H1 (cell line): Measurements from ENCODE around the gene ITGA4. TPM values are rescaled to one million over a fixed set of nuclear protein-coding genes. Genes with fewer than 3 reads are reported as not detected.

Experiments
- CTCF ChIA-PET: fragments of 300-600 bp; sonication (Branson Sonifier 250); formaldehyde crosslinking; loops from one replicate; lab custom pipeline; 2021; ENCODE audit not compliant: partially characterized antibody; lab: Charles Lee
- POLR2A ChIA-PET: fragments of 300-600 bp; sonication (Branson Sonifier 250); formaldehyde crosslinking; loops from one replicate; lab custom pipeline; 2021; ENCODE audit warnings: inconsistent platforms; ENCODE audit not compliant: partially characterized antibody; lab: Charles Lee
- DNase-seq, 2 experiments: peaks; one replicate each; pipeline versions ENCODE4 v3.0.0 to v3.0.0-alpha.2; 2010 to 2022; ENCODE audit warnings: low spot score in 2 of 2, low read depth in 1 of 2, mixed read lengths in 1 of 2
- FAIRE-seq: peaks from 2 replicates; lab custom pipeline; 2011; peaks lifted over from hg19 to GRCh38; lab: Jason Lieb, UNC
- H2AFZ ChIP-seq: 2 replicates; pipeline ENCODE4 v1.8.1; 2012; ENCODE audit warnings: low read length, inconsistent platforms
- H2AK5ac ChIP-seq: 2 replicates; pipeline ENCODE4 v1.6.1; 2013; ENCODE audit warnings: low read depth, low read length
- H2BK120ac ChIP-seq: replicated peaks from 2 replicates; pipeline ENCODE3; 2013; ENCODE audit warnings: low read depth, low read length, inconsistent platforms
- H2BK12ac ChIP-seq: 2 replicates; pipeline ENCODE4 v1.6.1; 2013; ENCODE audit warnings: low read depth, low read length
- H2BK15ac ChIP-seq: 2 replicates; pipeline ENCODE4 v1.6.1; 2013; ENCODE audit warnings: low read length
- H2BK20ac ChIP-seq: 2 replicates; pipeline ENCODE4 v1.6.1; 2013; ENCODE audit warnings: low read length
- H2BK5ac ChIP-seq: 2 replicates; pipeline ENCODE4 v1.6.1; 2013; ENCODE audit warnings: low read depth, low read length
- H3K14ac ChIP-seq: 2 replicates; pipeline ENCODE4 v1.6.1; 2013; ENCODE audit warnings: inconsistent platforms; ENCODE audit not compliant: insufficient read length
- H3K18ac ChIP-seq: 2 replicates; pipeline ENCODE4 v1.6.1; 2013; ENCODE audit warnings: low read length; ENCODE audit errors: extremely low read depth
- H3K23ac ChIP-seq: 2 replicates; pipeline ENCODE4 v1.6.1; 2013; ENCODE audit warnings: inconsistent platforms; ENCODE audit not compliant: insufficient read length
- H3K23me2 ChIP-seq: 2 replicates; pipeline ENCODE4 v1.6.1; 2013; ENCODE audit warnings: low read depth, low read length
- H3K27ac ChIP-seq: 2 replicates; pipeline ENCODE4 v1.6.1; 2011; ENCODE audit warnings: low read depth, low read length, inconsistent platforms
- H3K27me3 ChIP-seq, 4 experiments: replicated peaks in 1 of 4; 1 replicate in 1 of 4; 2 replicates in 3 of 4; pipeline versions ENCODE4 v1.6.1 to v1.8.1; 2011 to 2013; ENCODE audit warnings: low read length in 3 of 4, mild to moderate bottlenecking in 3 of 4, inconsistent platforms in 2 of 4, mixed read lengths in 2 of 4, moderate library complexity in 1 of 4; ENCODE audit not compliant: control insufficient read depth in 3 of 4, insufficient read depth in 3 of 4; ENCODE audit errors: extremely low read depth in 1 of 4
- H3K36me3 ChIP-seq, 4 experiments: 2 replicates each; pipeline versions ENCODE4 v1.6.1 to v1.8.1; 2011 to 2013; ENCODE audit warnings: mild to moderate bottlenecking in 4 of 4, low read length in 3 of 4, moderate library complexity in 2 of 4, control low read depth in 1 of 4, inconsistent platforms in 1 of 4; ENCODE audit not compliant: insufficient read depth in 4 of 4, control insufficient read depth in 2 of 4
- H3K4ac ChIP-seq: replicated peaks from 2 replicates; pipeline ENCODE3; 2013; ENCODE audit warnings: low read length, low read depth, mixed read lengths, inconsistent platforms; ENCODE audit not compliant: insufficient read length
- H3K4me1 ChIP-seq, 4 experiments: replicated peaks in 1 of 4; 1 replicate in 1 of 4; 2 replicates in 3 of 4; pipeline versions ENCODE4 v1.6.1 to v1.8.1; 2011 to 2013; ENCODE audit warnings: low read length in 3 of 4, inconsistent platforms in 2 of 4, mixed read lengths in 1 of 4; ENCODE audit not compliant: insufficient read depth in 4 of 4, control insufficient read depth in 3 of 4
- H3K4me2 ChIP-seq, 2 experiments: 2 replicates each; pipeline versions ENCODE4 v1.6.1 to v1.8.1; 2011 to 2013; ENCODE audit warnings: low read depth in 2 of 2, low read length in 2 of 2, control low read depth in 1 of 2, inconsistent platforms in 1 of 2, mild to moderate bottlenecking in 1 of 2; ENCODE audit not compliant: insufficient read depth in 1 of 2
- H3K4me3 ChIP-seq, 4 experiments: fragments of 200-600, 300-600 bp in 1 of 4; sonication (generic), shearing (Covaris generic), sonication (Bioruptor Twin) in 1 of 4; 2 replicates each; pipeline versions ENCODE4 v1.5.1 to v1.8.1; 2011 to 2016; ENCODE audit warnings: low read length in 4 of 4, low read depth in 3 of 4, control low read depth in 2 of 4, inconsistent platforms in 2 of 4, mild to moderate bottlenecking in 2 of 4, mixed read lengths in 1 of 4, moderate library complexity in 1 of 4; ENCODE audit not compliant: insufficient read depth in 2 of 4; ENCODE audit errors: extremely low read depth in 1 of 4
- H3K56ac ChIP-seq: replicated peaks from 2 replicates; pipeline ENCODE3; 2013; ENCODE audit warnings: low read depth, mild to moderate bottlenecking, mixed read lengths, low read length, inconsistent platforms; ENCODE audit not compliant: insufficient read length
- H3K79me1 ChIP-seq: 2 replicates; pipeline ENCODE4 v1.6.1; 2013; ENCODE audit warnings: low read depth, low read length, control low read depth
- H3K79me2 ChIP-seq, 2 experiments: 2 replicates each; pipeline versions ENCODE4 v1.6.1 to v1.8.1; 2012 to 2013; ENCODE audit warnings: low read length in 2 of 2, mild to moderate bottlenecking in 2 of 2, inconsistent platforms in 1 of 2; ENCODE audit not compliant: insufficient read depth in 2 of 2, control insufficient read depth in 1 of 2
- H3K9ac ChIP-seq, 4 experiments: replicated peaks in 1 of 4; 1 replicate in 1 of 4; 2 replicates in 3 of 4; pipeline versions ENCODE4 v1.6.1 to v1.8.1; 2011 to 2013; ENCODE audit warnings: low read depth in 3 of 4, low read length in 3 of 4, control low read depth in 2 of 4, mild to moderate bottlenecking in 2 of 4, moderate library complexity in 2 of 4, inconsistent platforms in 1 of 4; ENCODE audit errors: extremely low read depth in 1 of 4
- H3K9me3 ChIP-seq, 2 experiments: 2 replicates each; pipeline versions ENCODE4 v1.6.1 to v1.8.1; 2012 to 2013; ENCODE audit warnings: mild to moderate bottlenecking in 2 of 2, moderate library complexity in 2 of 2, control low read depth in 1 of 2, inconsistent platforms in 1 of 2, low read depth in 1 of 2, low read length in 1 of 2, mixed read lengths in 1 of 2; ENCODE audit not compliant: insufficient read depth in 2 of 2
- H4K20me1 ChIP-seq, 2 experiments: replicated peaks in 1 of 2; 2 replicates each; pipeline versions ENCODE3 to v1.8.1; 2011 to 2013; ENCODE audit warnings: inconsistent platforms in 2 of 2, low read length in 2 of 2, mild to moderate bottlenecking in 1 of 2; ENCODE audit not compliant: insufficient read depth in 2 of 2, control insufficient read depth in 1 of 2
- H4K5ac ChIP-seq: 2 replicates; pipeline ENCODE4 v1.6.1; 2013; ENCODE audit warnings: low read length, low read depth, mixed read lengths, inconsistent platforms; ENCODE audit not compliant: insufficient read length
- H4K8ac ChIP-seq: 2 replicates; pipeline ENCODE4 v1.8.0; 2013; ENCODE audit warnings: mild to moderate bottlenecking, moderate library complexity, low read length, inconsistent platforms; ENCODE audit not compliant: insufficient read depth; ENCODE audit errors: extremely low read depth
- H4K91ac ChIP-seq: replicated peaks from 2 replicates; pipeline ENCODE3; 2013; ENCODE audit warnings: low read length, mixed read lengths, inconsistent platforms; ENCODE audit not compliant: insufficient read length
- TEAD4 ChIP-seq: IDR thresholded peaks from 2 replicates; pipeline ENCODE4 v1.6.1; 2012; ENCODE audit warnings: low read depth, low read length, inconsistent platforms, mixed read lengths
- polyA plus RNA-seq, 7 experiments: library from polyadenylated mRNA; depleted of rRNA in 3 of 7; stranded (reverse) in 5 of 7; unstranded in 2 of 7; fragments of >200 nt in 5 of 7; fragments of 200-250 nt in 2 of 7; gene quantifications; 1 replicate in 5 of 7; 2 replicates in 1 of 7; 4 replicates in 1 of 7; pipeline versions ENCODE4 v1.2.1 to v1.2.3, GENCODE V29; 2011 to 2013; ENCODE audit warnings: missing spikeins in 2 of 7, mixed read lengths in 2 of 7
- total RNA-seq: library from RNA; stranded (reverse); fragmentation: NEBNext Ultra II Directional; extraction: Animal tissue kit (Norgen Biotek cat#: 25700); gene quantifications from 2 replicates; pipeline ENCODE4 v1.2.1, GENCODE V29; 2021
- TF ChIP-seq, protein P1 (sequence below): IDR thresholded peaks from 2 replicates; pipeline ENCODE4 v1.6.1; 2011; ENCODE audit warnings: low read length, improper control_type of control experiment

ITGA4 gene
- total and polyA plus RNA-seq, 2 of the 8 experiments (the other 6 are each of a cell fraction or from before 2014, with no cell fraction given) = 0.60 to 2.1 TPM

DNA sequence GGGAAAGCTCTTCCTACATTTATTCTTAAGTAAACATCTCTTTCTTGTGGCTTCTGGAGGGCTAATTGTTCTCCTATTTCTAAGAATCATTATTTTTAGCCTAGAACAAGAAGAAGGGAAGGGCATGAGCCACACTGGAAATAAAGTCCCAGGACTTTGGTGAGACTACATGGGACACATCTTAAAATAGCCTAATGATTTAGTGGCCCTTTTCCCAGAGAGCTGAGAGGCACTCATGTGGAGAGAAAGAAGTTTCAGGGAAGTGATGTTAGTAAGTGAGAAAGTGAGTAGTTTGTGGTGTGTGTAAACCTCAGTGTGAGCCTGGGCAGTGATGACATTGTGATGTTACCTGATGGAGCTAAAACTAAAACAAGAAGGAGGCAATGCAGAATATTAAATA lies 14.6 kb downstream of the ITGA4 start:
- Histone ChIP-seq H3K23me2 (no peaks in the 10 kb centered on the region), H3K23ac (no peak overlapping the region), H3K18ac (no peak overlapping the region), H3K36me3 (no peaks in the 10 kb centered on the region), H2BK12ac (no peak overlapping the region), H3K9me3 (no peaks in the 10 kb centered on the region), H3K27me3 (no peaks in the 10 kb centered on the region), H4K20me1 (no peaks in the 10 kb centered on the region), H3K4me2 (no peak overlapping the region), H2AK5ac (no peak overlapping the region), H3K56ac (no peak overlapping the region), H4K8ac (no peak overlapping the region), H3K27ac (no peak overlapping the region), H2BK15ac (no peak overlapping the region), H3K79me2 (no peaks in the 10 kb centered on the region), H3K4me1 (peaks cover 0 to 5% (median 0%) of the 10 kb centered on the region in 4 experiments; a peak in 2 of 7 replicates), H2BK120ac (no peak overlapping the region), H2BK20ac (no peak overlapping the region), H3K9ac (no peak overlapping the region), H4K91ac (no peak overlapping the region), H3K4me3 (no peak overlapping the region), H3K79me1 (no peaks in the 10 kb centered on the region), H2BK5ac (no peak overlapping the region), H2AFZ (no peak overlapping the region), H3K14ac (no peak overlapping the region), H3K4ac (no peak overlapping the region), H4K5ac (no peak overlapping the region)
- FAIRE-seq (no peak), DNase-seq (no peak)
- TF ChIP-seq, protein P1, sequence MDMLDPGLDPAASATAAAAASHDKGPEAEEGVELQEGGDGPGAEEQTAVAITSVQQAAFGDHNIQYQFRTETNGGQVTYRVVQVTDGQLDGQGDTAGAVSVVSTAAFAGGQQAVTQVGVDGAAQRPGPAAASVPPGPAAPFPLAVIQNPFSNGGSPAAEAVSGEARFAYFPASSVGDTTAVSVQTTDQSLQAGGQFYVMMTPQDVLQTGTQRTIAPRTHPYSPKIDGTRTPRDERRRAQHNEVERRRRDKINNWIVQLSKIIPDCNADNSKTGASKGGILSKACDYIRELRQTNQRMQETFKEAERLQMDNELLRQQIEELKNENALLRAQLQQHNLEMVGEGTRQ = no peak
- no peak for TF ChIP-seq TEAD4
- ChIA-PET CTCF (interaction anchor here (0.7 to 0.9 kb wide), 2 partner anchors 33 to 50 kb away, joined by 3 read pairs; no protein-coding TSS in a partner anchor), POLR2A (no interaction called here)
